B cell (primary cell): ENCODE results near the gene NAGPA. TPM values are rescaled to one million over a fixed set of nuclear protein-coding genes. Genes with fewer than 3 reads are reported as not detected.

Source experiments
- ATAC-seq: fragments of 200-7000 bp; cut with Tn5 transposase; one replicate; pipeline ENCODE4 v1.10.0; 2021; ENCODE audit warnings: low read depth, mild to moderate bottlenecking, moderate number of reproducible peaks, moderate library complexity
- CTCF ChIA-PET: fragments of 350-600 bp; sonication (Branson Sonifier 250); formaldehyde crosslinking; loops from one replicate; lab custom pipeline; 2021; ENCODE audit warnings: antibody characterized with exemption, inconsistent platforms; lab: Charles Lee
- POLR2A ChIA-PET: fragments of 350-600 bp; sonication (Branson Sonifier 250); formaldehyde crosslinking; loops from one replicate; lab custom pipeline; 2021; ENCODE audit warnings: antibody characterized with exemption; lab: Charles Lee
- DNase-seq: peaks from one replicate; pipeline ENCODE4 v3.0.0; 2013
- H2AFZ ChIP-seq: 2 replicates; pipeline ENCODE4 v1.6.1; 2012; ENCODE audit warnings: mild to moderate bottlenecking, low read depth, low read length; ENCODE audit not compliant: insufficient read depth, poor library complexity, severe bottlenecking
- H3K27ac ChIP-seq, 2 donors: 1 replicate in 1 of 2; 2 replicates in 1 of 2; pipeline ENCODE4 v1.5.1; 2012 to 2013; ENCODE audit warnings: low read length in 2 of 2, mild to moderate bottlenecking in 2 of 2, moderate library complexity in 1 of 2
- H3K27me3 ChIP-seq, 4 experiments: fragments of 200-600 bp in 1 of 4; sonication (generic) in 1 of 4; replicated peaks in 1 of 4; 1 replicate in 2 of 4; 2 replicates in 2 of 4; pipeline versions ENCODE4 v1.6.1 to v1.7.0; 2013 to 2016; ENCODE audit warnings: low read length in 3 of 4, mild to moderate bottlenecking in 2 of 4, mixed read lengths in 1 of 4, moderate library complexity in 1 of 4; ENCODE audit not compliant: insufficient read depth in 4 of 4, control insufficient read depth in 3 of 4; ENCODE audit errors: control extremely low read depth in 1 of 4
- H3K36me3 ChIP-seq, 2 experiments: replicated peaks in 1 of 2; 1 replicate in 1 of 2; 2 replicates in 1 of 2; pipeline versions ENCODE4 v1.6.1 to v1.7.1; 2013; ENCODE audit warnings: low read length in 1 of 2; ENCODE audit not compliant: insufficient read depth in 2 of 2, control insufficient read depth in 1 of 2; ENCODE audit errors: control extremely low read depth in 1 of 2, extremely low read depth in 1 of 2
- H3K4me1 ChIP-seq, 2 donors: fragments of 200-600 bp in 1 of 2; sonication (generic) in 1 of 2; 1 replicate in 1 of 2; 2 replicates in 1 of 2; pipeline versions ENCODE4 v1.5.1 to v1.6.1; 2013 to 2017; ENCODE audit warnings: low read length in 2 of 2; ENCODE audit not compliant: control insufficient read depth in 2 of 2, insufficient read depth in 2 of 2
- H3K4me2 ChIP-seq: replicated peaks from 2 replicates; pipeline ENCODE3; 2012; ENCODE audit warnings: mild to moderate bottlenecking, low read depth, low read length; ENCODE audit not compliant: poor library complexity, severe bottlenecking
- H3K4me3 ChIP-seq, 5 experiments: fragments of 200-600 bp in 1 of 5; sonication (generic) in 1 of 5; 1 replicate in 3 of 5; 2 replicates in 2 of 5; pipeline versions ENCODE4 v1.5.1 to v1.7.0; 2011 to 2016; ENCODE audit warnings: low read length in 4 of 5, mild to moderate bottlenecking in 4 of 5, low read depth in 2 of 5, control low read depth in 1 of 5, moderate library complexity in 1 of 5; ENCODE audit not compliant: insufficient read depth in 1 of 5; ENCODE audit errors: control extremely low read depth in 1 of 5, extremely low read depth in 1 of 5
- H3K79me2 ChIP-seq: fragments of 200-600 bp; sonication (generic); one replicate; pipeline ENCODE4 v1.6.0; 2016; ENCODE audit warnings: low read length; ENCODE audit not compliant: control insufficient read depth, insufficient read depth
- H3K9ac ChIP-seq: fragments of 200-600 bp; sonication (generic); 2 replicates; pipeline ENCODE4 v1.6.1; 2017; ENCODE audit warnings: mild to moderate bottlenecking, low read length, moderate library complexity
- H3K9me3 ChIP-seq, 3 donors: one replicate each; pipeline versions ENCODE4 v1.6.1 to v1.7.1; 2013; ENCODE audit warnings: low read length in 2 of 3; ENCODE audit not compliant: control insufficient read depth in 2 of 3, insufficient read depth in 1 of 3; ENCODE audit errors: control extremely low read depth in 1 of 3
- H4K20me1 ChIP-seq: 2 replicates; pipeline ENCODE4 v1.6.0; 2012; ENCODE audit warnings: mild to moderate bottlenecking, low read length; ENCODE audit not compliant: insufficient read depth, control insufficient read depth, poor library complexity, severe bottlenecking
- H3K27ac Mint-ChIP-seq: one replicate; pipeline ENCODE4 v1.8.0; 2021; ENCODE audit warnings: mixed read lengths
- H3K27me3 Mint-ChIP-seq: one replicate; pipeline ENCODE4 v1.8.0; 2021; ENCODE audit warnings: mixed read lengths
- H3K4me1 Mint-ChIP-seq: one replicate; pipeline ENCODE4 v1.8.0; 2021; ENCODE audit warnings: mixed read lengths
- H3K4me3 Mint-ChIP-seq: one replicate; pipeline ENCODE4 v1.8.0; 2021; ENCODE audit warnings: mixed read lengths
- H3K9me3 Mint-ChIP-seq: one replicate; pipeline ENCODE4 v1.8.0; 2022; ENCODE audit warnings: mixed read lengths; ENCODE audit not compliant: insufficient read depth
- EZH2 ChIP-seq: IDR thresholded peaks from 2 replicates; pipeline ENCODE4 v1.6.1; 2012; ENCODE audit warnings: borderline replicate concordance, low read depth, mild to moderate bottlenecking, moderate library complexity, low read length; ENCODE audit not compliant: insufficient read depth, poor library complexity, severe bottlenecking
- WGBS: methylation state at CpG from one replicate; pipeline ENCODE4 v1.1.5; 2013; ENCODE audit warnings: missing lambda C conversion rate; ENCODE audit not compliant: insufficient coverage; 5-methylcytosine and 5-hydroxymethylcytosine counted together
- intact Hi-C: fragments of 100-400 bp; cut with micrococcal nuclease; formaldehyde crosslinking; loops from one replicate; pipeline ENCODE4 v1.10.0; 2022
- polyA plus RNA-seq: library from polyadenylated mRNA; depleted of rRNA; stranded (reverse); fragments of >200 nt; gene quantifications from 2 replicates; pipeline ENCODE4 v1.2.3, GENCODE V29; 2012
- total RNA-seq, 2 donors: library from RNA; stranded (reverse); fragments of 120-200 nt in 1 of 2; gene quantifications; 1 replicate in 1 of 2; 2 replicates in 1 of 2; pipeline versions ENCODE4 v1.2.3 to v1.2.4, GENCODE V29; 2013 to 2022
- TF ChIP-seq, protein P1 (sequence below): fragments of 200-600 bp; IDR thresholded peaks from one replicate; pipeline ENCODE4 v1.8.0; 2022; ENCODE audit warnings: antibody characterized with exemption, mild to moderate bottlenecking

The NAGPA gene
- total and polyA plus RNA-seq, 2 donors (not counting 1 experiment from before 2014, with no cell fraction given), result 38.4 to 38.6 TPM

DNA sequence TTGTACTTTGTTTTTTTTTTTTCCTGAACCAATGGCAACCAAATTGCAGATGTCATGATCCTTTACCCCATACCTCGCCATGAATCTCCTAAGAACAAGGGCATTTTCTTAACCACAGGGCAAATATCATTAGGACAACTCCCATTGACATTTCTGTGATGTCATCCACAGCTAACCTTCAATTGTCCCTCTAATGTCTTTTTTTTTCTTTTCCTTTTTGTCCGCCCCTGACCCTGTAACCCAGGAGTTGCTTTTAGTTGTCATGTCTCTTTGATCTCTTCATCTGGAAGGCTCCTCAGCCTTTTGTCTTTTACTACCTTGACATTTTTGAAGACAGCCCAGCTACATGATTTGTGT, 410 bp upstream of the NAGPA start:
- H3K4me3 ChIP-seq, result peak overlapping the region; percentile 66 to 82 (median 75)
- Mint-ChIP-seq H3K4me3 (peak overlapping the region; percentile 93), H3K4me1 (peaks cover 20% of the 10 kb centered on the region), H3K9me3 (no peaks in the 10 kb centered on the region), H3K27ac (peak overlapping the region; percentile 95), H3K27me3 (no peaks in the 10 kb centered on the region)
- no peaks in the 10 kb centered on the region for H3K27me3 ChIP-seq
- H3K36me3 ChIP-seq, result peaks cover 0 to 11% of the 10 kb centered on the region in 2 experiments
- peak overlapping the region; percentile 93 for H3K4me2 ChIP-seq
- POLR2A ChIA-PET, result interaction anchor here (0.6 to 1.5 kb wide), 3 partner anchors 38 to 299 kb away, joined by 3 to 4 read pairs (median 3); partner anchors contain the start of gene DNAAF8
- H3K4me1 ChIP-seq, result peaks cover 14 to 17% of the 10 kb centered on the region in 2 donors
- H3K79me2 ChIP-seq, result peaks cover 16% of the 10 kb centered on the region
- H2AFZ ChIP-seq, result peak overlapping the region; percentile 93
- no peak for TF ChIP-seq EZH2
- TF ChIP-seq, protein P1, sequence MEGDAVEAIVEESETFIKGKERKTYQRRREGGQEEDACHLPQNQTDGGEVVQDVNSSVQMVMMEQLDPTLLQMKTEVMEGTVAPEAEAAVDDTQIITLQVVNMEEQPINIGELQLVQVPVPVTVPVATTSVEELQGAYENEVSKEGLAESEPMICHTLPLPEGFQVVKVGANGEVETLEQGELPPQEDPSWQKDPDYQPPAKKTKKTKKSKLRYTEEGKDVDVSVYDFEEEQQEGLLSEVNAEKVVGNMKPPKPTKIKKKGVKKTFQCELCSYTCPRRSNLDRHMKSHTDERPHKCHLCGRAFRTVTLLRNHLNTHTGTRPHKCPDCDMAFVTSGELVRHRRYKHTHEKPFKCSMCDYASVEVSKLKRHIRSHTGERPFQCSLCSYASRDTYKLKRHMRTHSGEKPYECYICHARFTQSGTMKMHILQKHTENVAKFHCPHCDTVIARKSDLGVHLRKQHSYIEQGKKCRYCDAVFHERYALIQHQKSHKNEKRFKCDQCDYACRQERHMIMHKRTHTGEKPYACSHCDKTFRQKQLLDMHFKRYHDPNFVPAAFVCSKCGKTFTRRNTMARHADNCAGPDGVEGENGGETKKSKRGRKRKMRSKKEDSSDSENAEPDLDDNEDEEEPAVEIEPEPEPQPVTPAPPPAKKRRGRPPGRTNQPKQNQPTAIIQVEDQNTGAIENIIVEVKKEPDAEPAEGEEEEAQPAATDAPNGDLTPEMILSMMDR, result no peak
- peak overlapping the region; percentile 73 for H3K9ac ChIP-seq
- intact Hi-C loops, result no loop called here
- CTCF ChIA-PET, result interaction anchor here (0.6 to 1.5 kb wide), 3 partner anchors 8 to 11 kb away, joined by 3 to 4 read pairs (median 4); no protein-coding TSS in a partner anchor
- no peak for DNase-seq
- H3K9me3 ChIP-seq, result no peaks in the 10 kb centered on the region
- no peak for ATAC-seq
- H4K20me1 ChIP-seq, result no peaks in the 10 kb centered on the region
- 23% methylated on average over 2 of the region's 2 CpGs for WGBS
- peak overlapping the region; percentile 73 to 79 for H3K27ac ChIP-seq

DNA sequence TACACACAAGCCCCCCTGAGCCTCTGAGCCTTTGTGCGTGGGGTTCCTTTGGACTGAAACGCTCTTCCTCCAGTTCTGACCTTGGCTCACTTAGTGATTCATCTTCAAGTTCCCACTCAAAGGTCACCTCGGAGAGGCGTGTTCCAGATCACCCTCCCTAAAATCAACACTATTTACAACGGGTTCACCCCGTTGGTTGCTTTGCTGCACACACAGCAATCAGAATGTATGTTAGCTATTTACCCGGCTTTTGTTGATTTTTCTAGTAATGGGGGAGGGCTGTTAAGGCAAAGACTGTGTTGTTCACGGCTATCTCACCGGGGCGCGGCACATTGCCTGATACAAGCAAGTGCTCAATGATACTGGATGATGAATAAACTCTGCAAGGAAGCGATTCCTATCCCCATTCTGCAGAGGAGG, 977 bp downstream of the NAGPA start:
- H3K4me3 ChIP-seq, result peak overlapping the region in 4 of 5 experiments; percentile 66 to 82 (median 75)
- ATAC-seq, result no peak
- peak overlapping the region; percentile 16 to 79 for H3K27ac ChIP-seq
- peak overlapping the region; percentile 93 for H2AFZ ChIP-seq
- intact Hi-C loops, result loop anchor here (1.0 to 2.0 kb wide), 3 partner anchors 39 to 230 kb away; partner anchors contain the start of genes ALG1, GLYR1, ROGDI and UBN1
- no peaks in the 10 kb centered on the region for H3K9me3 Mint-ChIP-seq
- peaks cover 0 to 21% of the 10 kb centered on the region in 2 experiments for H3K36me3 ChIP-seq
- H3K4me1 Mint-ChIP-seq, result peaks cover 20% of the 10 kb centered on the region
- H3K4me3 Mint-ChIP-seq, result peak overlapping the region; percentile 93
- H4K20me1 ChIP-seq, result no peaks in the 10 kb centered on the region
- ChIA-PET CTCF (interaction anchor here (1.3 kb wide), 1 partner anchor 57 kb away, joined by 4 read pairs; no protein-coding TSS in a partner anchor), POLR2A (no interaction called here)
- peak overlapping the region; percentile 93 for H3K4me2 ChIP-seq
- no peaks in the 10 kb centered on the region for H3K27me3 Mint-ChIP-seq
- DNase-seq, result peak; percentile 21
- 69% methylated on average over 8 of the region's 12 CpGs for WGBS
- peaks cover 14 to 17% of the 10 kb centered on the region in 2 donors for H3K4me1 ChIP-seq
- TF ChIP-seq, protein P1, result no peak
- no peak for TF ChIP-seq EZH2
- H3K9ac ChIP-seq, result peak overlapping the region; percentile 73
- H3K9me3 ChIP-seq, result no peaks in the 10 kb centered on the region
- H3K27me3 ChIP-seq, result no peaks in the 10 kb centered on the region
- peaks cover 16% of the 10 kb centered on the region for H3K79me2 ChIP-seq
- H3K27ac Mint-ChIP-seq, result peak overlapping the region; percentile 95
